ENCODE data around the gene IL1R2. TPM values are rescaled to one million over a fixed set of nuclear protein-coding genes. Genes with fewer than 3 reads are reported as not detected.

The IL1R2 gene
- total RNA-seq, 1 donor from 2014 or later, result not detected

DNA sequence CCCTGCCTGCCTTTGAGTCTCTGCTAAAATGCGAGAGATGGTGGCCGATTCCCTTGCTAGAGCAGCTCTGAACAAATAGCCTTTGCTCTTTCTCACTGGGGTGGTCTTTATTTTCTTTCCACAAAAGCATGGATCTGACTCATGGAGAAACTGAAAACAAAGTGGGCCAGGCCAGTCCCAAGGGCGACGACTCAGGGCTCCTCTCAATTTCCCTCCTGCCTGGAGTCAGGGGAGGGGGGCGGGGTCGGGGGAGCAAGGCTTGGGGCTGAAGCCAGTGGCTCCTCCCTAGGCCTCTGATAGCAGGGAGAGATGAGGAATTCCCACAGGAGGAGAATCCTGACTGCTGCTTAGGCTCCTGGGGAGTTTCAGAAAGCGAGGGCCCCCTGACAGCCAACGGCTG lies 17.1 kb upstream of the IL1R2 start:
- DNase-seq (ENCODE audit: extremely low read depth, low read depth, low spot score), result no peak

DNA sequence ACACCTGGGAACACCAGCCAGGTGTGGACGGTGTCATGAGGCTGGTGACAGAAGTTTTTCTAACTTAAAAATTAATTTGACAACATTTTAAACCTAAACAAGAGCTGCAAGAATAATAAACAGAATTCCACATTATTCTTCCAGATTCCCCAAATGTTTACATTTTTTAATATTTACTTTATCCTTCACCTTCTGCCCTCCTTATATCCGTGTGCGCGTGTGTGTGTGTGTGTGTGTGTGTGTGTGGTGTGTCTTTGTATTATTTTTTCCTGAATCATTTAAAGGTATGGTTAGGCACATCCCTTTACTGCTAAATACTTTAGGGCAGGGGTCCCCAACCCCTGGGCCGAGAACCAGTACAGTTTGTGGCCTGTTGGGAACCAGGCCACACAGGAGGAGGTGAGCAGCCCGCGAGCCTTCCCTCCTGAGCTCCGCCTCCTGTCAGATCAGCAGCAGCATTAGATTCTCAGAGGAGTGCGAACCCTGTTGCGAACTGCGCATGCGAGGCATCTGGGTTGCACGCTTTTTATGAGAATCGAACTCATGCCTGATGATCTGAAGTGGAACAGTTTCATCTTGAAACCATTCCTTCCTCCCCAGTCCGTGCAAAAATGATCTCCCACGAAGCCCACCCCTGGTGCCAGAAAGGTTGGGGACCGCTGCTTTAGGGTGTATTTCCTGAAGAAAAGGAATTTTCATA lies 16.4 kb upstream of the IL1R2 start:
- DNase-seq (ENCODE audit: extremely low read depth, low read depth, low spot score), result no peak

DNA sequence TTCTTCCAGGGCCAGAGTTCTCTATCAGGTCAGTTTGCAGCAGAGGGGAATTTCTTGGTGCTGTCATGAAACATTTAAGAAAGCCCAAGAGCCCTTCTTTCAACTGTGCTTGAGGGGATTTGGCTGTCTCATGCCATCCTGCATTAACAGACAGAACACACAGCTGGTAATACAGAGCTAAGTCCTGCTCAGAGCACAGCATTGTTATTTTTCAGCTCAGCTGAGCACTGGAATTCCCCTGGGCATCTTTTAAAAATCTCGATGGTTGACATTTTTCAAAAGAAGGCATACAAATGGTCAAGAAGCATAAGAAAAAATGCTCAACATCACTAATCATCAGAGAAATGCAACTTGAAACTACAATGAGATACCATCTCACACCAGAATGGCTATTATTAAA lies 14.9 kb upstream of the IL1R2 start:
- no peak for DNase-seq (ENCODE audit: extremely low read depth, low read depth, low spot score)

DNA sequence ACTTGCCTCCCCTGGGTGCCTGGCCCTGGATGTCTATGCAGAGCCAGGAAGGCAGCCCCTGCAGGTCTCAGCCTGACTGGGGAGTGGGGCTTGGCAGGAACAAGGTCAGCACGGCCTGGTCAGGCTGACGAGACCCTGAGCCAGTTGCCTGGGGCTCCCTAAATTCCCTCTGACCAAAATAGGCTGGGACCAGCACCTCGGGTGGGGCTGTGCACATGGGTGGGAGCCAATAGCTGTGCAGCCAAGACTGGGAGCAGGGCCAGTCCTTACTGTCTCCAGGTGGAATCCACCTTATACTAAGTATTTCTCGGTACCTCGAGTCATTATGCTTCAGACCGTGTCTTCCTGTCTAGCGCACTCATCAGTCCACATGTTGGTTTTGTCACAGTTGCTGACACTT lies 11.4 kb upstream of the IL1R2 start:
- no peak for DNase-seq (ENCODE audit: extremely low read depth, low read depth, low spot score)

DNA sequence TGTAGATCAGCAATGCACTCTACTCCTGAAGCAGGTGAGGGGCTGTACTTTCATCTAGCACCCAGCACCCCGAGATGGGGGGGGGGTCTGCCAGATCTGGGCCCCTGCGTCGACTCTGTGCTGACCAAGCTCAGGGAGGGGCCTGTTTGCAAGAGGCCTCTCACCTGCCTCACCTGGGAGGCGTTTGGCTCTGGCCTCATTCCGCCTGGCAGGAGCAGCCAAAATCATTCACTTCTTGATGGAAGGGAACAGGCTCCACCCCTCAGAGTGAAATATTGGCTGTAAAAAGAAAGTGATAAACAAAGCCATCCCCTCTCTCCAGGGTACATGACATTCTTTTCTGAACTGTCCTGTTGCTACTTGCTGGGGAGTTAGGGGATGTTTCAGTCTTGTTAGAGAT lies 10.7 kb upstream of the IL1R2 start:
- no peak for DNase-seq (ENCODE audit: extremely low read depth, low read depth, low spot score)

DNA sequence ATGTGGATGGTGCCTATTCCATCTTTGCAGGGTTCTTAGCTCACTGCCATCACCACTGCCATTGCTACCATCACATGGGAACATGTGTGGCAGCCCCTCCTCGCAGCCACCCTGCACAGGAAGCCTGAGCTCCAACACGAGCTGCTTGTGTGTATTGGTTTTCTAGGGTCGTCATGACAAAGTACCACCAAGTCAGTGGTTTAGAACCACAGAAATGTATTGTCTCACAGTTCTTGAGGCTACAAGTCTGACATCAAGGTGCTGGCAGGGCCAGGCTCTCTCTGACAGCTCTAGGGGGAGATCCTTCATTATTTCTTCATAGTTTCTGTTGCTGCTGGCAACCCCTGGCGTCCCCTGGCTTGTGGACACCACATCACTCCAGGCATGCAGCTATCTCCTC lies 10.3 kb upstream of the IL1R2 start:
- DNase-seq (ENCODE audit: extremely low read depth, low read depth, low spot score), result no peak

DNA sequence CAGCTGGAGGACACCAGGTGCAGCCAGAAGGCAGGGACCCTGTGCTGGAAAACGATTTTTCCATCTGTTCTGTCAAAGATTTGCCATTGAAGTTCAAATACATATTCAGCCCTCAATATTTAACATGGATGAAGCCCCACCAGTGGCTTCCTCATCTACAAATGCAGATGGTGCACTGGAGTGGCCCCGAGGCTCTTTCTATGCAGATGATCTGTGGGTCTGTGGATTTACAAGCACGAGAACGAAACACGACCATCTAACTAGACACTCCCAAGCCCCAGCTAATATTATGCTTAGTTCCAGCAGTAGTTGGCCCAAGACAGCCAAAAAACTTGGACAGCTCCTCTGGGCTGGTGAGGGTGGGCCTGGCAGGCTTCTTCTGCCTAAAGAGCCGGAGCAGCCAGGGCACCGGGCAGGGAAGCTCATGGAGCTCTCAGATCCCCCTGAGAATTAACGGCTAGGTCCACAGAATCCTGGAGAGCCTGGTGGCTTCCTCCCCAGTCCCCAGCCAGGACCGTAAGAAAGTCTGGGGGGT lies 9.2 kb upstream of the IL1R2 start:
- DNase-seq (ENCODE audit: extremely low read depth, low read depth, low spot score), result no peak

DNA sequence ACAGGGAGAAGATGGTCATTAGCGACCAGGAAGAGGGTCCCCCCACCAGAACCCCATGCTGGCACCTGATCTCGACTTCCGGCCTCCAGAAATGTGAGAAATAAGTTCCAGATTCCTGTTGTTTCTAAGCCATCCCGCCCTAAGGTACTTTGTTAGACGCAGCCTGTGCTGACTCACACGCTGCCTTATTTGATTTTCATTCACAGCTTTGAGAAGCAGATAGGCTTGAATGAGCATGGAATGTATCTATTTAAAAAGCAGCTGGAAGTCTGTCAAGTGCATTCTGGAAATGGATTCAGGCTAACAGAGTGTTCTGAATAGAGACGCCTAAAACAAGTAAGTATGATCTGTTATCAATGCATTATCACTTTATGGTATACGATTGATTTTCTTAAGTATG lies 8.3 kb upstream of the IL1R2 start:
- no peak for DNase-seq (ENCODE audit: extremely low read depth, low read depth, low spot score)

DNA sequence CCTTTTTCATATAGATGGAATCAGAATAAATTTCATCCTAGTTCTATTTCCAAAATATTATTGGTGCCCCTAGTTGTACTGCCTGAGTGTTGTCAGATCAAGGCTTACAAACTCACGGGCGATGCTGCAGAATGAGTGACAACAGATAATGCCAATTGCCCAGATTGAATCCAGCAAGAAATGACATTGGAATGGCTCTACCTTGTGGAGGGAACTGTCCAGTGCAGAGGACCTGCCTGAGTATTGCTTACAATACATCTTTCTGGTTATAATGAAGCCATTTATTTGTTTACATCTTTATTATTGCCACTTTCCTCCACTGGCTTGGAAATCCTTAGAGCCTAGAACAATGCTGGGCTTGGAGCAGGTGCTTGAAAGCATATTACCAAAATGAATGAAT lies 7.8 kb upstream of the IL1R2 start:
- no peak for DNase-seq (ENCODE audit: extremely low read depth, low read depth, low spot score)

DNA sequence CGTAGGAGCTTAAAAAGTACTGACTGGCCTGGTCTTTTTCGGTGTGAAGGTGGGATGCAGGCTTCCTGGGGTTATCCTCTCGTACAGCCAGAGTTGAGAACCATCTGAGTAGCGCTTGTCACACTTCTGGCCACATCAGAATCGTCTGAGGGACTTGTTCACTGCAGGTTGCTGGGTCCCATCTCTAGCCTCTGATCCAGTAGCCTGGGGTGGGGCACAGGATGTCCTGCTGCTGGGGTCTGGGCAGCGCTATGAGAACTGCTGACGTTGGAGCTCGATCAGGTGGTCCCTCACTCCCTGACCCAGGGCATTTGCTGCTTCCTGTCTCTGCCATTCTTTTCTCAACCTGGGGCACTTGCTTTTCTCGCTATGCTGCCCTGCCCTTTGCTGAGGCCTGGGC lies 7.1 kb upstream of the IL1R2 start:
- no peak for DNase-seq (ENCODE audit: extremely low read depth, low read depth, low spot score)

DNA sequence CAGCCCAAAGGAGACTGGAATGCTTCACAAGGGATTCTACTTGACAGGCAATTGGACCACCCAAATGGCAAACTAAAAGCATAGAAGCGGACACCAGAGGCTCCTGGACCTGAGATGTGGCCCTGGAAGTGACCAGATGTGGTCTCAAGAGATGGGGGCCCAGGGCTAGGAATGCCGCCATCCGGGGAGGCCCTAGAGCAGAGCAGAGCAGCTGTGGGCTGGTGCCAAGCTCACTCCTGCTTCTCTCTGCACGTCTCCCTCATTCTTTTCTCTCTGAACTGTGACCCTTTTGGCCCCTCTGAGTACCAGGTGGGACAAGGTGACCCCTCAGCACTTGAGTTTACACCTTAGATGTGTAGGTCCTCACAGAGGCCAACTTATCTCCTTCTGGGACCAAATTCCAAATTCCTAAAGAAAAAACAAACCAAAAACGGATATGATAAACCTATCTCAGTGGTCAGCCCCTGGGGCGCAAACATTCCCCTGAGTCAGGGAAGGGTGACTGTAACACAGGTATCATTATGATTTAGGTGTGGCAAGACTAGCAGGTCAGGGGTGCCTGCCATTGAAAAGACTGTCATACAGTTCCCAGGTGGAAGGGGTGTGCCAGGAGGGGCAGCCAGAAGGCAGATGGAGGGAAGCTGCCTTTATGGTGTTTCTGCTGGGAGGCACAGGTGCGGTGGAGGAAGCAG lies 6.5 kb upstream of the IL1R2 start:
- no peak for DNase-seq (ENCODE audit: extremely low read depth, low read depth, low spot score)

DNA sequence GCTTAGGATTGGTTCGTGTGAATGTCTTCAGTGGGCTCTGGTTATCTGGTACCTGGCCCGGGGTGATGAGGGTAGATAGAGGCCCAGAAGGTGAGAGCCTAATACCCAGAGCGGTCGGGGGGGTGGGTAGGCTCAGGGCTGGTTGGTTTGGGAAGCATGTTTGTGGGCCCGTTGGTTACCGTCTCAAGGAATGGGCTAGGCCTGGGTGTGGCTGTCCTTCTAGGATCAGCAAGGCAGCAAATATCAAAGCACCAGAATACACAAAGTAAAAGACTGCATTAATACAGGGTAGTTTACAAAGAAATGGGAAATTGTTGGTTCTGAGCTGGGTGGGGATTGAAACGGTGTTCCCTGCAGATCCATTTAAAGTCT lies 6.0 kb upstream of the IL1R2 start:
- DNase-seq (ENCODE audit: extremely low read depth, low read depth, low spot score), result no peak

DNA sequence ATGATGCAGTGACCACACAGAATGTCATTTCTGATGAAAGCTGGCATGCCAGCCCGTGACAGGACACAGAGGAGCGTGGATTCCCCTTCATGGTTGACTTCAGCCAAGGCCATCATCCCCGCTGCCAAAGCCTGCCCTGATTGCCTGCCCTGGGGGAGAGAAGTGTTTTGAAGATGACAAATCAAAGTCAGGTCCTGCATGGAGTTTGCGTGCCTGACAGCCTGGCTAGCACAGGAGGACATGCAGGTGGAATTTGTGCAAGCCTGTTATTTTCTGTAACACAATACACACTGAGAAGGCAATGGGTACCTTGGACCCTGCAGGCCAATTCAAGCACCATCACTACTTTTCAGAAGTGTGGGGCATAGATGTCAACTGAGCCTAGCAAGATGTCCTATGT lies 5.4 kb upstream of the IL1R2 start:
- no peak for DNase-seq (ENCODE audit: extremely low read depth, low read depth, low spot score)

DNA sequence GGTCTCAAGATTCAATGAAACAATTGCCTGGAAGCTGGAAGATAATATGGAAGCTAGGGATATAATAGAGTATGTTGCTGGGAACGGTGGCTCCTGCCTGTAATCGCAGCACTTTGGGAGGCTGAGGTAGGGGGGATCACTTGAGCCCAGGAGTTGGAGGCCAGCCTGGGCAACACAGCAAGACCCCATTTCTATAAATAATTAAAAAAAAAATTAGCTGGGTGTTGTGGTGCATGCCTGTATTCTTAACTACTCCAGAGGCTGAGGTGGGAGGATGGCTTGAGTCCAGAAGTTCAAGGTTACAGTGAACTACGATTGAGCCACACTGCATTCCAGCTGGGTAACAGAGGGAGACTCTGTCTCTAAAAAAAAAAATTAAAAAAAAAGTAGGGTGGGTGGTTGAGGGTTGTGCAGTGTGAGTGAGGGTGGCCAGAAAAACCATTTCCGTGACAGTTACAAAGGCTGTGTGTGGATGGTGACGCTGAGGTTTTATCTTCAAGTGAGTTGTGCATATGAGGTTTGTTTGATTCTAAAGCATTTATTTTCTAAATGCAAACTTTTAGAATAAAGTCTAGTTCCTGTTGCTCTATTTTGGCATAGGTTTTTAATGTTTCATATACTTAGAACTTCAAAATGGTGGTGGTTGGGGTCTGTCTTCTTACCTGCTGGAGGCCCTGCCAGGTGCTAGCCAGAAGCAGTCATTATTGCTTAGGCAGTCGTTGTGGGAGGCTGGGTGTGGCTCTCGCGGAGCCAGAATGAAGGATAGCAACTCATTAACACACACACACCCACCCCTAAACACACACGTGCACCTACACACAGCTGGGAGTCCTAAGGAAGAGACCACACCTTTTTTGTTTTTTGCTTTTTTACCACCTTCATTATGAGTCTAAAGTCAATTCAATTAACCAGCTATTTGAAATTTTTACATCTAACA lies 4.7 kb upstream of the IL1R2 start:
- DNase-seq (ENCODE audit: extremely low read depth, low read depth, low spot score), result no peak

DNA sequence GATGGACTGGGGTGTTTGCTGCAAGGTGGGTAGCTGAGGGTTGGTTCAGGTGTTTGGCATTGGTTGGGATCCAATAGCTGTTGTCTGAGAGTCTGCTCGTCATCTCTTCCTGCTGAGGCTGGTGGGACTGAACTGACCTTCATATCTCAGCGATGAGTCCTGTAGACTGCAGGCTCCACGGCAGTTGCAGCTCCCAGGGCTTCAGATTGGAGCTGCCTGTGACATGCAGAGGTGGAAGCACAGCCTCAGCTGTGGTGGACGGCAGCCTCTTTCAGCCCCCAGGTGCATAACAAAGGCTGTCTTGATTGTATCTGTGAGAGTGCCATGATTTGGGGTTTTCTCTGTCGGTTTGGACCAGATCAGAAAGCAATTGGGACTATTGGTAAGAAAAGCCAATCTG lies 3.9 kb upstream of the IL1R2 start:
- DNase-seq (ENCODE audit: extremely low read depth, low read depth, low spot score), result no peak

DNA sequence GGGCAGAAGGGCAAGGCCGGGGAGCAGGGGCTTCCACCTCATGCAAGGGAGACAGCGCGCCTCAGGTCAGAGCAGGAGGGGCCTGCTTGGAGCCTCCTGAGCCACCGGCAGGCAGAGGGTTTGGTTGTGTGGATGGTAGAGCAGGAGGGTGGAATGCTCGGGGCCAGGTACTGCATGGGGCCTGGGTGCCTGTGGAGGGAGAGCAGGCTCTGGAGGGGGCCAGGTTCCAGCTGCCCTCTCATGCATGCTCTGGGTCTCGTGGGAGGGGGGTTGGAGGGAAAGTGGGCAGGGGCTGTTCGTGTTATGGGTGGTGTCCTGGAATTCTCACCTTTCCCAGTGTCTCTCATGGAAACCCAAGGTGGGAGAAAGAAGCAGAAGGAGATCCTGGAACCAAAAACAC lies 3.2 kb upstream of the IL1R2 start:
- DNase-seq (ENCODE audit: extremely low read depth, low read depth, low spot score), result no peak

DNA sequence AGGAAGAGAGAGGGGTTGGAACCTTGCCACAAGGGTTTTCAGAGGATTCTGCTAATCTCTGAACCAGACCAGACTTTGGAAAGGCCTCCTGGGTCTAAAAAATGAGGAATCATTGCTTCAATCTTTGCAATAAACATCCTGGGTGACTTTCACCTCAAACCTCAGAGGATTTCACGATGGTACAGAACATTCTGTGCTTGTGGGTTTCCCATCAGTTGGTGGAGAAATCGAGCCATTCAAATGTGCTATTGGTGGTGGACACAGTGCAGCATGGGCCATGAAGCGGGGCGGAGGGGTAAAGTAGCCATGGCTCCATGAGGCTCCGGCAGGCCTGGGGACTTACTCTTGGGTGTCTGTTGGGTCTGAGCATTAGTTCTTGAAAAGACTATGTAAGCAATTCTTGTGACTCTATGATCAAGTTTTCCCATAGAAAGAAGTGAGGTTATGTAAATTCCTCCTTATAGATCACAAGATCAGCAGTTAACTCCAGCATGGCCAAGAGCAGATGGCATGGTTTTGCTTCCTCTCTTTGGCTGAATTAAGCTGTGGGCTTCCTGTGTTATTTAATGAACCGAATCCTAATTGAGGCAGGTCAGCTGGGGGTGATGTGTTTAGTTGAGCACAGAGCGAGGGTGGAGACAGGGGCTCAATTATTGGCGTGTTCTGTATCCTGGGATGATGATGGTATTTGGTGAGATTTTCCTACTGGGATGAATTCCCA lies 1.9 kb upstream of the IL1R2 start:
- DNase-seq (ENCODE audit: extremely low read depth, low read depth, low spot score), result no peak

DNA sequence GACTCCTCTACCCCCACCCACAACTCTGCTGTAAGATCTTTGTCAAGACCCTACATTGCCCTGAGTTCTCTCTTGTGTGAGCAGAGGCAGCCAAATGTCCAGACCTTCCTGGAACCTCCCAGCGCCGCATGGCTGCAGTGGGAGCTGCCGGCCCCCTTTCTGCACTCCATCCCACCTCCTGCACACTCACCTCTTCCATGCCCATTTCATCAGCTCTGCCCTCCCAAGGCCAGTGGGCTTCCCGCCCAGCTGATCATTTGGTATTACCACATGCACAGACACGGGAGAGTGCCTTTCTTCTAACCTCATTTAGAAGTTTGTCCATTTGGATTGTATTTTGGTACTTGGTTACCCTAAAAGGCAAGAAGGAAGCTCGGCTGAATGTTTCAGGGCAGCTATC lies 2.0 kb downstream of the IL1R2 start:
- no peak for DNase-seq (ENCODE audit: extremely low read depth, low read depth, low spot score)

DNA sequence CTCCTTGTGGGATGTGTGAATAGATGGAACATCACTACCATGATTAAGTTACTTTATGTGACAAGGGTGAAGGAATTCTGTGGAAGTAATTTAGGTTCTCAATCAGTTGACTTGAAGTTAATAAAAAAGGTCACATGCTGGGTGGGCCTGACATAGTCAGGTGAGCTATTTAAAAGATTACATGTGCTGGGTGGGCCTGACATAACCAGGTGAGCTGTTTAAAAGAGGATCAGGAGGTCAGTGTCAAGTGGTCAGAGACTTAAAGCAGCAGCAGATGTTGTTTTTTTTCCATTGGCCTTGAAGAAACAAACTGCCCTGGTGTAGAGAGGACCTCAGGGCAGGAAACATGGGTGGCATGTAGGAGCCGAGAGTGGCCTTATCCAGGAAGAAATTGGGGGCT lies 3.3 kb downstream of the IL1R2 start:
- DNase-seq (ENCODE audit: extremely low read depth, low read depth, low spot score), result no peak

DNA sequence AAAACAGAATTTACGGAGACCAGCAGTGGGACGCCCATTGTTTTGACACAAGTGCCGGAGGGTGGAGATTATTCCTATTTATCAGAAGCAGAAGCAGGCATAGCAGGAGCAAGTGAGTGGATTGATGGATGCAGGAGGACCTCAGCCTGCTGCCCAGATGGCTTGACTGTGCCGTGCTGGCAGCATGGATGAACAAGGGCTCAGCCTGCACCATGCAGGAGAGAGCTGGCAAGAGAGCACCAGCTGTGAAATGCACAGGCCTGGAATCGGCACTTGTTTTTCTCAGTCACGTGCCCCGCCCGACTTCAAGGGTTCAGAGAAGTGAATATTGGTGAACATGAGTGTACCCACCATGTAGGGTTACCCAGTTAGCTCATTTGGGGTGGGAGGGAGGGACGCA lies 4.0 kb downstream of the IL1R2 start:
- no peak for DNase-seq (ENCODE audit: extremely low read depth, low read depth, low spot score)

DNA sequence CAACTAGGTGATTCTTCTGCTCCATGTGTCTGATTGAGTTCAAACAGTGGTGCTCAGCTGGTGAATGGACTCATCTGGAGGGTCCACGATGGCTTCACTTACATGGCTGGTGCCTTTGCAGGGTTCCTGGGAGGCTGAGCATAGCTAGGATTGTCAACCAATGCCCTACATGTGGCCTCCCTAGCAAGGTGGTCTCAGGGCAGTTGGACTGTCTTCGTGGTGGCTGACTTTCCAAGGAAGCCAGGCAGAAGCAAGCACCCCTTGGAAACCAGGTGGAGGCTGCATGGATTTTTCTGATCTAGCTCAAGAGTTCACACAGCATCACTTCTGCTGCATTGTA lies 6.8 kb downstream of the IL1R2 start:
- DNase-seq (ENCODE audit: extremely low read depth, low read depth, low spot score), result no peak
